Spleen (tissue), 7 donors: Measurements from ENCODE around the gene DUSP10.

Source experiments
- POLR2A ChIP-seq, 3 donors: fragments of 450-650 bp; IDR thresholded peaks; one replicate each; pipeline ENCODE4 v1.5.1; 2017; ENCODE audit warnings: antibody characterized with exemption in 3 of 3, mild to moderate bottlenecking in 1 of 3
- POLR2AphosphoS5 ChIP-seq, 3 donors: sonication (generic); formaldehyde crosslinking; IDR thresholded peaks; one replicate each; pipeline ENCODE4 v1.5.1; 2017; ENCODE audit warnings: antibody characterized with exemption in 3 of 3
- TF ChIP-seq, protein P1 (sequence below), 11 experiments: fragments of 200-600 bp in 7 of 11; fragments of 450-650 bp in 4 of 11; sonication (generic) in 4 of 11; IDR thresholded peaks in 8 of 11; conservative IDR thresholded peaks in 3 of 11; 1 replicate in 7 of 11; 2 replicates in 4 of 11; pipeline versions ENCODE4 v1.4.0 to v1.8.0; 2016 to 2021; ENCODE audit warnings: antibody characterized with exemption in 11 of 11, inconsistent platforms in 4 of 11, mild to moderate bottlenecking in 1 of 11
- donor health status: DM: no; HTN: no; CAD: no; lungs with moderate emphysema.
- donor health status: DM: no; HTN: no; CAD: no.
- donor health status: DM: no; HTN: no; CAD: no.

DNA sequence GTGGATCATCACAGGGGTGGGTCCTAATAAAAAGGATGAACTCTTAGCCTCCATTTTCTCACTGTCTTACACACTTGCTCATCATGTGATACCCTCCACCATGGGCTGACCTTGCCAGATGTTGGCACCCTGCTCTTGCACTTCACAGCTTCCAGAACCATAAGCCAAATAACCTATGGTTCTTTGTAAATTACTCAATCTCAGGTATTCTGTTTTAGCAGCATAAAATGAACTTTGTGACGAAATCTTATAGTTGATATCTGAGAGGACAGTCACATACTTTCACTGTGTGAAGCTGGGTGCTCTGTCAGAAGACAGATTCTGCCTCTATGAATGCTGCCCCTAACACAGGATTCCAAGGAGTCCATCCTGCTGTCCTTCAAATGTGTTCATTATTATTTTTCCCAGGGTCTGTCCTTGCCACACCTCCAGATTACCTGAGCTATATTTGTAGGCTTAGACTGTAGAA lies 13.8 kb downstream of the DUSP10 start:
- TF ChIP-seq, protein P1, sequence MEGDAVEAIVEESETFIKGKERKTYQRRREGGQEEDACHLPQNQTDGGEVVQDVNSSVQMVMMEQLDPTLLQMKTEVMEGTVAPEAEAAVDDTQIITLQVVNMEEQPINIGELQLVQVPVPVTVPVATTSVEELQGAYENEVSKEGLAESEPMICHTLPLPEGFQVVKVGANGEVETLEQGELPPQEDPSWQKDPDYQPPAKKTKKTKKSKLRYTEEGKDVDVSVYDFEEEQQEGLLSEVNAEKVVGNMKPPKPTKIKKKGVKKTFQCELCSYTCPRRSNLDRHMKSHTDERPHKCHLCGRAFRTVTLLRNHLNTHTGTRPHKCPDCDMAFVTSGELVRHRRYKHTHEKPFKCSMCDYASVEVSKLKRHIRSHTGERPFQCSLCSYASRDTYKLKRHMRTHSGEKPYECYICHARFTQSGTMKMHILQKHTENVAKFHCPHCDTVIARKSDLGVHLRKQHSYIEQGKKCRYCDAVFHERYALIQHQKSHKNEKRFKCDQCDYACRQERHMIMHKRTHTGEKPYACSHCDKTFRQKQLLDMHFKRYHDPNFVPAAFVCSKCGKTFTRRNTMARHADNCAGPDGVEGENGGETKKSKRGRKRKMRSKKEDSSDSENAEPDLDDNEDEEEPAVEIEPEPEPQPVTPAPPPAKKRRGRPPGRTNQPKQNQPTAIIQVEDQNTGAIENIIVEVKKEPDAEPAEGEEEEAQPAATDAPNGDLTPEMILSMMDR (IDR thresholded peaks at IDR 0.05 in 8 of 11, conservative IDR thresholded peaks at IDR 0.05 in 3 of 11): no peak
- TF ChIP-seq POLR2AphosphoS5 (IDR thresholded peaks at IDR 0.05) (no peak), POLR2A (IDR thresholded peaks at IDR 0.05) (no peak)
